ENCODE results near the gene MAPRE3.
A peak's percentile ranks its signal among the peaks of the same experiment; 100 is the strongest.

Gene MAPRE3

GRCh38 chr2:27042985-27043634, 72.7 kb downstream of the MAPRE3 start:
- no peak for DNase-seq

DNA sequence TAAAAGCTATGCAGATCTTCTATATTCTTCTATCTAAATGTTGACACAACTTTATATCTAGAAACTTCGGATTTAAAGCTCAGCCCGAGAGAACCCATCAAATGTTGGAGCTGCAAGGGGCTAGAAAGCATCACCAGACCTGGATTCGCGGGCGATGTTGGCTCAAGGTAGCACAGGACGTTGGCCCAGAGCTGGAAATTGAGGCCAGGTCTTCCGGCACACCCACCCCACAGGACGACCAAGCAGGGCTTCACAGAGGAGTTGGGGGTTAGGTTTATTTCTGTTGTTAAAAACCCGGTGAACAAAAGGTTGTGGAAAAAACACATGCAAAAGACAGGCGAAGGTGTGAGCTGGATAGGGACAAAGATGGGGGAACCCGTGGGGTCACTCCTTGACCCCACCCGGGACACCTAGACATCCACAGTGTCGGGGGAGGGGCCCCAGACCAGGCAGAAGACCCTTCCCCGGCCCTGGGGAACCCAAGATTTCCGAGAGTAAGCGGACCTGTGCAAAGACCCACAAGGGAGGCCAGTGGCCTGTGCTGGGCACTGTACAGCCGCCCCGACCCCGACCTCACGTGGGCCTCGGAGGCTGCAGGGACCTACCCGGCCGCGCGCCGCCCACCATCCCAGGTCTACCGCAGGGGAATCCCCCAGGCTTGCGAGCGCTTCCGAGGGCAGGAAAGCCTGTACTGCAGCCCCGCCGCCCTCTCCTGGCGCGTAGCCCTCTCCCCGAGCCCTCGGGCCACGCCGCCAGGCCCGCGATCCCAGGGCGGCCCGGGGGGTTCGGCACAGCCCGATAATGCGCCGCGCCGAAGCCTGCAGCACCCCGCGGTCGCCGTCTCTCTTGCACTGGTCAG, 79.2 kb downstream of the MAPRE3 start:
- no peak for DNase-seq

GRCh38 chr2:27050281-27050995, 80.0 kb downstream of the MAPRE3 start:
- DNase-seq = peak; percentile 81 to 88

DNA sequence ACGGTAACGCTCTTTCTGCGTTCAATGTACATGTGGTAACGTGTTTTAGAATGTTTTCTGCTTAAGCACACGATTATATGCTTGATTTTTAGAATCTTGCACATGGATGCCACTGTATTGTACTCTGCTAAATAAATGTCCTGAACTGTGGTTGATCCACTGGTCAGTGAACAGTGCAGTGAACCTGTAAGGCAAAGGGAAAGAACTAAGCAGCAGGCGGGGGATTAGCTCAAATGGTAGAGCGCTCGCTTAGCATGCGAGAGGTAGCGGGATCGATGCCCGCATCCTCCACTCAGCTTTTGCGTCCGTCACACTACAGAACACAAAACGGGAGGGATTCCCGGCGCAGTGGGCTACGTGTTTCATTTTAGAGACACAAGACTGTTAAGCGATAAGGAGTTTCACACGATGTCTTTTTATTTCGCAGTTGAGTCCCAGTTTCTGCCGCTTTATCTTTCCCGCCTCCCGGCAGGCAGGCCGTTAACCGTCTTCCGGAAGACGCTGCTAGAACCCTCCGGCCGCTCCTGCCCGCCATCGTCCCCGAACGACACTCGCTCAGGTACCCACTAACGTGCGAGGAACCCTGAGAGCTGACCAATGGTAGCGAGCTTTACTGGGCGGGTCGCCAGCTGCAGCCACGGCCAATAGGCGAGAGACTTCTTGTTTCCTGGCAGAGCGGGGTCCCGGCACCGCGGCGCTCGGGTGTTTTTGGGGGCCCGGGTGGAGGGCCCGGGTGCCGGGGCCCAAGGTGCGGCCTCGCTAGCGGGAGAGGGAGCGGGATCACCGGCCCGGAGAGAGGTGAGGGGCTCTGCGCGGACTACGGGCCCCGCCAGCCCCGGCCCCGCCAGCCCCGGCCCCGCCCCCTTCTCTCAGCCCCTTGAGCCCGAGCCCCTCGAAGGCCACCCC, 80.8 kb downstream of the MAPRE3 start, which contains the start of gene AGBL5:
Gene AGBL5, plus strand, starts transcription at position 673 of the 906 bp plus-strand sequence. CDS start 1,291 bp downstream, outside the sequence.
- DNase-seq = peak; percentile 84 to 85

- peak in 1 of 2 experiments; percentile 9 for DNase-seq
These were observed 81.6 kb downstream of the MAPRE3 start for GRCh38 chr2:27051902-27052645.

DNA sequence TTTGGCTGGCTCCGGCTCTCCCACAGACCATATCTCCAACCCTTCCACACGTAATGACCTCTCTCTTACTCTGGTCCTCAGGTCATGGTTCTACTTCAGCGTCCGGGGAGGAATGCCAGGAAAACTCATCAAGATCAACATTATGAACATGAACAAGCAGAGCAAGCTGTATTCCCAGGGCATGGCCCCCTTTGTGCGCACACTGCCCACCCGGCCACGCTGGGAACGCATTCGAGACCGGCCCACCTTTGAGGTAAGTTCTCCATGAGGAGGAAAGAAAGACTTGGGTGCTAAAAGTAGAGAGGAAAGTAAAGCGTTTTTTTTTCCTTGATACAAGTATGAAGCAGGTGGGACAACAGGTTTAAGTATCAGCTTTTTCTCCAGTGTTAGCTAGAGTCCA, 82.9 kb downstream of the MAPRE3 start:
- DNase-seq = no peak

DNA sequence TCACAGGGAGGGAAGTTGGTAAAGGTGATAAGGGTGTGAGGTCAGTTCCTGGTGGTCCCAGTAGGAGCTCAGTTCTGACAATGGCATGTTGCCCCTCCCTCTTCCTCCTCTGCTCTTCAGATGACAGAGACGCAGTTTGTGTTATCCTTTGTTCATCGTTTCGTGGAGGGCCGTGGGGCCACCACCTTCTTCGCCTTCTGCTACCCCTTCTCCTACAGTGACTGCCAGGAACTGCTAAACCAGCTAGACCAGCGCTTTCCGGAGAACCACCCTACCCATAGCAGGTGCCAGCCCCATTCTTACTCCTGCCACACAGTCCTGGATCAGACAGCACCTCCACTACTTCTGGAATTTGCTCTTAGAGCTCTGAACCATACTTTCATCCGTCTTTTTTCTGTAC, 83.3 kb downstream of the MAPRE3 start:
- no peak for DNase-seq

DNA sequence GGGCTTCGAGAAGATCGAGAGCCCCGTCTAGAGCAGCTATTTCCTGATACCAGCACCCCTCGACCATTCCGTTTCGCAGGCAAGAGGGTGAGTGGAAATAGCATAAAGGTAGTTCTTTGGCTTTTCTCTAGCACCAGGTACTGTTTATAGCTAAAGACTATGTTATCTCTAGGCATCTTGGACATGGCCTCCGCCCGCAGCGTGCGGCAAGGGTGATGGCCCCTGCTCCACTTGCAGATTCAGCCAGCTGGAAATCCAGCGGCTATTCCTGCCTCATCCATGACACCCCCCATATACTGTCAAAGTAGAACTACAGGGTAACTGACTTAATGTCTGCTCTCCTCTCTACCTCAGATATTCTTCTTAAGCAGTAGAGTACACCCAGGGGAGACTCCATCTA, 84.3 kb downstream of the MAPRE3 start:
- no peak for DNase-seq

DNA sequence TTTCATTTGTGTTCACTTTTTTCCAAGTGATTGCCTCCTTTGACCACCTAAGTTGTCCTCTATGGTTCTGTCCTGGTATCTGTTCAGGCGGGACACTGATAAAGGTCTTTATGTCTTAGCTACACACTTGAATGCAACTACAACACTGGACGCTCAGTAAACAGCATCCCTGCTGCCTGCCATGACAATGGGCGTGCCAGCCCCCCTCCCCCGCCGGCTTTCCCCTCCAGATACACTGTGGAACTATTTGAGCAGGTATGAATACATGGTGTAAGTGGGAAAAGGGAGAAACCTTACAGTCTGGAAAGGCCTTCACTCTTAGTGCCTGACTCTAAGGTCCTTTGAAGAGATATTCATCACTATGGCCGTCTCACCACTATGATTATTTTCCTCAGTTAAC, 86.7 kb downstream of the MAPRE3 start:
- DNase-seq = no peak

DNA sequence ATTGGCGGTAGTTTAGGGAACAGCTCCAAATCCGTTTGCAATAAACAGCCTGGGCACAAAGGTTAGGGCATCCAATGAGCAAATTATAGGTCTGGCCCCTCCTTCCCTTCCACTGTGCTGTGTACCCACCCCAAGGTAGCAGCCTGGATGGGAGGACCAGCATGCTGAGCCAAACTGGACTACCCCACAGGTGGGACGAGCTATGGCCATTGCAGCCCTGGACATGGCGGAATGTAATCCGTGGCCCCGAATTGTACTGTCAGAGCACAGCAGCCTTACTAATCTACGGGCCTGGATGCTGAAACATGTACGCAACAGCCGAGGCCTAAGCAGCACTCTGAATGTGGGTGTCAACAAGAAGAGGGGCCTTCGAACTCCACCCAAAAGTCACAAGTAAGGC, 87.8 kb downstream of the MAPRE3 start:
- DNase-seq = no peak

- DNase-seq = no peak
These were observed 88.8 kb downstream of the MAPRE3 start for GRCh38 chr2:27059141-27059820.

DNA sequence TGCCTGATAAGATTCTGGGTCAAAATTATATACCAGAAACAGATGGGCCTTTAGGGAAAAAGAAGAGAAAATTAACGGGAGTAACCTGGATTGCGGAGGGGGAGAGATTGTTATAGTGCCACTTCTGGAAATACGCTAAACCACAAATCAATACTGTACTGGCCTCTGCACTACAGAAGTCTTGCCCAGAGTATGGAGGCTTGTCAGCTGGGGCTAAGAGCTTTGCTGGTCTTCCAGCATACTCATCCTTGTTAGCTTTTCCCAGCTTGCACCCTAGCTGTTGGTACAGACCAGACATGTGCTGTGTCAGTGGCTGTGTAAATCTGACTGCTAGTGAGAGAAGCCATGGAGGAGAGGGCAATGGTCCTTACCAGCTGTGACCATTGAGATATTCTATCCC, 89.9 kb downstream of the MAPRE3 start:
- DNase-seq = no peak

DNA sequence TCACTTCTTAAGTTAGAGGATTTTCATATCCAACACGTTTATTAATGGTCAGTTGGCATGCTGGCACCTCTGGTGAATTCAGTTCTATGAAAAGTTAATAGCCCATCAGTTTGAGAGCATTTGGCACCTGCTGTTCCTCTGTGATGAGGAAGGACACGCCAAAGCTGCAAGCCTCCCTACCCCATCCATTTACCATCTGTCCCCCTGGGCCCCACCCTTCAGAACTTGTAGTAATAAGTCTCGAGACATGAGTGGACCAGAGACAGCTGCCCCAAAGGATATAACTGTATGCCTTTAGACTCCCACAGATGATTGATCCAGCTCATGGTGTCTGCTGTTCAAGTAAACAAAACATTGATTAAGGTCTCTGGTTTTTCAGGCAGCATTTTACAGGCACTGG, 94.7 kb downstream of the MAPRE3 start:
- no peak for DNase-seq

DNA sequence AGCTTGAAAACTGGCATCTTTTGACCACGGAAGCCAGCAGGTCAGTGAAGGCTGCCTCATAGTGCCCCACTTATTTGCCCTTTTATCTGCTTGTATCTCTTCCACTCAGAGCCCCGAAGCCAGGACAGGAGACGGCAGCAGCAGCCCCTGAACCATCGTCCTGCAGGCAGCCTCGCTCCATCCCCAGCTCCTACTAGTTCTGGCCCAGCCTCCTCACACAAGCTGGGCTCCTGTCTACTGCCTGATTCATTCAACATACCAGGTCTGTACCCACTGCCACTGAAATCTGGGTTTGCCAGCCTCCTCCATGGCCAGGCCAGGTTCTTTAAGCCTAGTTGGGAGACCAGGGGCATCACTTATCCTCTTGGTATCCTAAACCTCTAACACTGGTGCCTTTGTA, 96.9 kb downstream of the MAPRE3 start:
- no peak for DNase-seq

DNA sequence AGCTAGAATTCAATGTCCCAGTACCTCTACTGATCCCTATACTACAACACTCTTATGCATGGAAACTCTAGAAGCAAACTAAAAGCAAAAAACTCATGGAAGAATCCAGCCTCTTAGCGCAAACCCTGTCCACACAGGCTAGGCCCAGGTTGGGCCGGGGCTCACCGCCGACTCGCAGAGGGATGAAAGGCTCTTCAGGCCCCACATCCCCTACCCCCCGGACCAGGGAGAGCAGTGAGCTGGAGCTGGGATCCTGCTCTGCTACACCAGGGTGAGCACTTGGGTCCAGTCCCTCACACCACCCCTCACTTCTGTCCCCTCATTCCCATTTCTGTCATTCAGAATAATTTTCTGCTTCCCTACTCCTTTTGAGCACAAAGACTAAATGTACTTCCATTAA, 99.0 kb downstream of the MAPRE3 start:
- DNase-seq = no peak

GRCh38 chr2:27069961-27070618, 99.7 kb downstream of the MAPRE3 start:
- no peak for DNase-seq

DNA sequence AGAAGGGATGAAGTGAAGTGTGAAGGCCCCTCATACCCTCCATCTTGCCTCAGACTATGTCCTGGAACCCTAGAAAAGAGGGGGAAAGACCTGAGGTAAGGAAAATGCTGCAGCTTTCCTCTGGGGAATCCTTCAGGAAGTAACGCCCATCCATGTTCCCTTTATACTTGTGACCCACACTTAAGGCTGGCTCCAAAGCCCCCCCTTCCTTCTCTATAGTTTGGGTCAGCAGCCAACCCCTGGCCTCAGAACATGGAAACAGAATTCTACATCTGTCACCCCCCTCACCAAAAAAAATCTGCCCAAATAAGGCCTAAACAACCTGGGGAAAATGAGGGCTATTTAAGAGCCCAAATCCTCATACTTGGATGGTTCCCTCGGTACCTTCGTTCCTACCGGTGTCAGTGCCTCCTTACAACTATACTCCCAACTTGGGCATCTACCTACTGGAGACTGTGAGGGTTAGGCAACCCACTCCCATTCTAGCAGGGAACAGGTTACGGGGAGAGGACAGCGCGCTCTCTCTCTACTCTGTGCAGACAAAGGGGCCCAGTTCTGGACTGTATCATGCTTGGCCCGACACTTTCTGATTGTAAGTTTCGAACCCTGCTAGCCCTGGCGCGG, 100.3 kb downstream of the MAPRE3 start:
- no peak for DNase-seq

- DNase-seq = peak; percentile 76 to 77
These were observed 101.0 kb downstream of the MAPRE3 start, which contains the start of gene OST4 for GRCh38 chr2:27071277-27071989. OST4 (minus strand) TSS chr2:27071654.
